A549 (cell line): Measurements from ENCODE around the gene IRF8. TPM values are rescaled to one million over a fixed set of nuclear protein-coding genes. Genes with fewer than 3 reads are reported as not detected.

Experiments used
- ATAC-seq, 2 experiments: fragments of 200-7000 bp in 1 of 2; fragments of >200 bp in 1 of 2; cut with Nextera tagmentation in 1 of 2; cut with Tn5 transposase in 1 of 2; 3 replicates each; pipeline versions ENCODE4 v1.8.0 to v1.9.1; 2018 to 2020; ENCODE audit warnings: mild to moderate bottlenecking in 1 of 2, moderate library complexity in 1 of 2
- CTCF ChIA-PET: fragments of 300-600 bp; sonication (Branson Sonifier 250); formaldehyde crosslinking; extraction: SDS; loops from one replicate; lab custom pipeline; 2021; ENCODE audit warnings: antibody characterized with exemption, inconsistent platforms; lab: Yijun Ruan, JAX
- POLR2A ChIA-PET: fragments of 350-600 bp; formaldehyde crosslinking; extraction: SDS; loops from one replicate; lab custom pipeline; 2021; ENCODE audit warnings: antibody characterized with exemption, inconsistent platforms; lab: Yijun Ruan, JAX
- DNase-seq, 2 experiments: peaks; one replicate each; pipeline versions ENCODE4 v3.0.0 to v3.0.0-alpha.2; 2011 to 2016; ENCODE audit warnings: low read depth in 1 of 2, low spot score in 1 of 2
- FAIRE-seq: peaks from 2 replicates; lab custom pipeline; 2011; peaks lifted over from hg19 to GRCh38; lab: Jason Lieb, UNC
- H3K27ac ChIP-seq, 2 experiments: fragments of >200 bp; sonication (Bioruptor Twin); formaldehyde crosslinking; 3 replicates each; pipeline ENCODE4 v1.5.1; 2016 to 2017
- H3K4me1 ChIP-seq: fragments of >200 bp; sonication (Bioruptor Twin); formaldehyde crosslinking; 3 replicates; pipeline ENCODE4 v1.6.1; 2016
- H3K4me2 ChIP-seq: fragments of >200 bp; sonication (Bioruptor Twin); formaldehyde crosslinking; 3 replicates; pipeline ENCODE4 v1.6.1; 2016
- H3K4me3 ChIP-seq: fragments of >200 bp; sonication (Bioruptor Twin); formaldehyde crosslinking; 3 replicates; pipeline ENCODE4 v1.5.1; 2016
- H3K9me3 ChIP-seq: fragments of >200 bp; sonication (Bioruptor Twin); formaldehyde crosslinking; 3 replicates; pipeline ENCODE4 v1.6.1; 2016
- CBX2 ChIP-seq: fragments of 200-600 bp; sonication (generic); IDR thresholded peaks from 2 replicates; pipeline ENCODE4 v1.6.1; 2016; ENCODE audit warnings: low read depth, mild to moderate bottlenecking, borderline replicate concordance
- E2F6 ChIP-seq: IDR thresholded peaks from 2 replicates; pipeline ENCODE4 v1.6.1; 2012; ENCODE audit warnings: low read depth, borderline replicate concordance
- EHMT2 ChIP-seq: fragments of 200-600 bp; sonication (generic); IDR thresholded peaks from 2 replicates; pipeline ENCODE4 v1.6.1; 2016; ENCODE audit warnings: antibody characterized with exemption, low read depth, mild to moderate bottlenecking, moderate library complexity
- ELK1 ChIP-seq: fragments of 150-350 bp; IDR thresholded peaks from 2 replicates; pipeline ENCODE4 v1.6.1; 2014; ENCODE audit warnings: low read depth, mild to moderate bottlenecking, low read length
- ESRRA ChIP-seq: fragments of 150-350 bp; IDR thresholded peaks from 2 replicates; pipeline ENCODE4 v1.6.1; 2014; ENCODE audit warnings: mild to moderate bottlenecking, low read length, borderline replicate concordance
- GATA3 ChIP-seq: IDR thresholded peaks from 2 replicates; pipeline ENCODE4 v1.6.1; 2012; ENCODE audit warnings: borderline replicate concordance
- HEYL ChIP-seq: fragments of 250-450 bp; sonication (Bioruptor Pico); IDR thresholded peaks from 2 replicates; pipeline ENCODE4 v1.8.0; 2021; ENCODE audit warnings: mild to moderate bottlenecking, moderate library complexity
- HMGXB4 ChIP-seq: fragments of 250-450 bp; sonication (Bioruptor Pico); IDR thresholded peaks from 2 replicates; pipeline ENCODE4 v1.5.0; 2021; ENCODE audit warnings: mild to moderate bottlenecking, moderate library complexity, borderline replicate concordance
- HOXA7 ChIP-seq: fragments of 250-450 bp; sonication (Bioruptor Pico); IDR thresholded peaks from 2 replicates; pipeline ENCODE4 v1.5.0; 2020; ENCODE audit warnings: mild to moderate bottlenecking, moderate library complexity
- KDM1A ChIP-seq: fragments of 200-600 bp; sonication (generic); IDR thresholded peaks from 2 replicates; pipeline ENCODE4 v1.6.1; 2016; ENCODE audit warnings: low read depth, mild to moderate bottlenecking
- MYC ChIP-seq: IDR thresholded peaks from 2 replicates; pipeline ENCODE4 v1.6.1; 2012; ENCODE audit warnings: mild to moderate bottlenecking, inconsistent platforms, low read length, improper control_type of control experiment, borderline replicate concordance
- PBX3 ChIP-seq: IDR thresholded peaks from 2 replicates; pipeline ENCODE4 v1.6.1; 2012
- PHF8 ChIP-seq: fragments of 200-600 bp; sonication (generic); IDR thresholded peaks from 2 replicates; pipeline ENCODE4 v1.6.1; 2016; ENCODE audit warnings: low read depth, mild to moderate bottlenecking, antibody characterized with exemption, moderate library complexity, borderline replicate concordance
- RARB ChIP-seq: fragments of 250-450 bp; sonication (Bioruptor Pico); IDR thresholded peaks from 2 replicates; pipeline ENCODE4 v1.8.0; 2021; ENCODE audit warnings: mild to moderate bottlenecking, moderate library complexity
- REST ChIP-seq: fragments of 200-600 bp; sonication (generic); IDR thresholded peaks from 2 replicates; pipeline ENCODE4 v1.6.1; 2016; ENCODE audit warnings: antibody characterized with exemption, mild to moderate bottlenecking, moderate library complexity
- SMC3 ChIP-seq: fragments of >200 bp; sonication (Bioruptor Twin); formaldehyde crosslinking; IDR thresholded peaks from 3 replicates; pipeline ENCODE4 v1.6.1; 2018; ENCODE audit warnings: inconsistent platforms
- WGBS: methylation state at CpG from one replicate; pipeline ENCODE4 v1.1.6; 2017; ENCODE audit errors: missing lambda C conversion rate; 5-methylcytosine and 5-hydroxymethylcytosine counted together
- polyA plus RNA-seq, 4 experiments: library from polyadenylated mRNA; depleted of rRNA in 3 of 4; stranded (reverse); fragments of >200 nt; fragmentation: RNase III in 1 of 4; extraction: RNeasy Plus Mini Kit Qiagen cat#74134 plus additional on column Dnase treatment in 1 of 4; gene quantifications; 2 replicates in 3 of 4; 3 replicates in 1 of 4; pipeline ENCODE4 v1.2.3, GENCODE V29; 2011 to 2017

Gene IRF8
- polyA plus RNA-seq, 2 of the 4 experiments (the other 2 are of a cell fraction): 0.16 to 0.18 TPM

- no peak for TF ChIP-seq REST
- no peak for TF ChIP-seq HOXA7 (CRISPR knock-in tag)
- TF ChIP-seq MYC: no peak
Observed at GRCh38 chr16:85934210-85934609, 35.2 kb downstream of the IRF8 start (continued).

GRCh38 chr16:85935391-85935973, 36.5 kb downstream of the IRF8 start:
- no peak for FAIRE-seq

More at GRCh38 chr16:85935391-85935973, 36.5 kb downstream of the IRF8 start:
- DNase-seq: no peak
- no peak for TF ChIP-seq EHMT2
- no peak for TF ChIP-seq HEYL (CRISPR knock-in tag)
- TF ChIP-seq SMC3: no peak
- TF ChIP-seq RARB (CRISPR knock-in tag): no peak
- TF ChIP-seq CBX2: no peak
- no peak for TF ChIP-seq GATA3
- no peak for TF ChIP-seq PBX3
- no peak for TF ChIP-seq PHF8
- TF ChIP-seq ESRRA: no peak
- TF ChIP-seq KDM1A: no peak
- TF ChIP-seq ELK1: no peak
- TF ChIP-seq HOXA7 (CRISPR knock-in tag): no peak
- TF ChIP-seq HMGXB4: no peak
- TF ChIP-seq REST: no peak
- no peak for TF ChIP-seq E2F6
- peaks cover 6% of the 10 kb centered on the region for H3K4me1 ChIP-seq
- H3K4me2 ChIP-seq: no peak overlapping the region
- ChIA-PET CTCF (interaction anchor here (0.6 to 1.6 kb wide), 5 partner anchors 11 to 1127 kb away, joined by 3 to 6 read pairs (median 5); no protein-coding TSS in a partner anchor), POLR2A (no interaction called here)
- no peak overlapping the region for H3K4me3 ChIP-seq
- no peak for ATAC-seq
- H3K27ac ChIP-seq: no peak overlapping the region
- H3K9me3 ChIP-seq: peaks cover 4% of the 10 kb centered on the region; the same call in 2 of the 3 replicates
- WGBS: 54% methylated on average over 13 of the region's 13 CpGs
